HCT116 (cell line): Measurements from ENCODE around the gene PDIA2. TPM values are rescaled to one million over a fixed set of nuclear protein-coding genes. Genes with fewer than 3 reads are reported as not detected.

Experiments
- ATAC-seq: fragments of 200-7000 bp; cut with Tn5 transposase; 2 replicates; pipeline ENCODE4 v1.9.1; 2020; ENCODE audit warnings: mild to moderate bottlenecking, moderate library complexity
- BruUV-seq: library from RNA; stranded (reverse); fragments of 400-500 nt; replicated peaks from 2 replicates; lab custom pipeline; 2021; lab: Mats Ljungman, UMichigan
- CTCF ChIA-PET: fragments of 300-600 bp; sonication (Branson Sonifier 250); formaldehyde crosslinking; loops from one replicate; lab custom pipeline; 2021; ENCODE audit warnings: antibody characterized with exemption; lab: Charles Lee
- POLR2A ChIA-PET: fragments of 300-600, 350-600 bp; sonication (Branson Sonifier 250); formaldehyde crosslinking; loops from one replicate; lab custom pipeline; 2021; ENCODE audit warnings: antibody characterized with exemption; lab: Charles Lee
- RAD21 ChIA-PET, 2 experiments: fragments of 300-600 bp; sonication (Branson Sonifier 250); formaldehyde crosslinking; loops; one replicate each; lab custom pipeline; 2023; ENCODE audit warnings: low total read pairs in 2 of 2; ENCODE audit not compliant: uncharacterized antibody in 2 of 2, unreplicated experiment in 2 of 2, low non-redundant PET in 1 of 2; lab: Charles Lee
- DNase-seq: peaks from one replicate; pipeline ENCODE4 v3.0.0-alpha.2; 2010; ENCODE audit warnings: low read depth, low spot score
- H2AFZ ChIP-seq: fragments of 200-600 bp; shearing (Covaris generic), sonication (generic); 2 replicates; pipeline ENCODE4 v1.6.1; 2017; ENCODE audit warnings: low read depth, mixed run types, mixed read lengths, antibody characterized with exemption, low read length; ENCODE audit not compliant: poor library complexity, severe bottlenecking
- H3K27ac ChIP-seq: 2 replicates; pipeline ENCODE4 v1.5.1; 2012; ENCODE audit warnings: low read depth, low read length
- H3K27me3 ChIP-seq: fragments of 200-600 bp; sonication (generic); 2 replicates; pipeline ENCODE4 v1.6.1; 2016; ENCODE audit warnings: mixed run types, low read length, mixed read lengths; ENCODE audit not compliant: insufficient read depth
- H3K36me3 ChIP-seq, 2 experiments: fragments of 200-500 bp in 1 of 2; fragments of 200-600 bp in 1 of 2; sonication (Bioruptor generic) in 1 of 2; sonication (generic) in 1 of 2; 2 replicates each; pipeline versions ENCODE4 v1.5.1 to v1.6.1; 2014 to 2016; ENCODE audit warnings: low read length in 2 of 2, inconsistent platforms in 1 of 2, mixed read lengths in 1 of 2, mixed run types in 1 of 2; ENCODE audit not compliant: insufficient read depth in 2 of 2, control insufficient read depth in 1 of 2
- H3K4me1 ChIP-seq, 2 experiments: fragments of 200-600 bp in 1 of 2; sonication (generic) in 1 of 2; 2 replicates each; pipeline versions ENCODE4 v1.5.1 to v1.6.1; 2012 to 2017; ENCODE audit warnings: low read length in 2 of 2, inconsistent platforms in 1 of 2, mild to moderate bottlenecking in 1 of 2, mixed read lengths in 1 of 2, mixed run types in 1 of 2, moderate library complexity in 1 of 2; ENCODE audit not compliant: insufficient read depth in 2 of 2, control insufficient read depth in 1 of 2
- H3K4me2 ChIP-seq: fragments of 200-600 bp; sonication (generic); 2 replicates; pipeline ENCODE4 v1.6.1; 2017; ENCODE audit warnings: mixed run types, low read length, mixed read lengths
- H3K4me3 ChIP-seq, 2 experiments: fragments of 200-600 bp in 1 of 2; sonication (generic) in 1 of 2; replicated peaks in 1 of 2; 2 replicates each; pipeline ENCODE4 v1.5.1; 2011 to 2016; ENCODE audit warnings: low read length in 2 of 2, control low read depth in 1 of 2, low read depth in 1 of 2, mild to moderate bottlenecking in 1 of 2, mixed read lengths in 1 of 2, mixed run types in 1 of 2
- H3K79me2 ChIP-seq: fragments of 200-600 bp; sonication (generic); 2 replicates; pipeline ENCODE4 v1.6.1; 2017; ENCODE audit warnings: mild to moderate bottlenecking, mixed run types, low read length, moderate library complexity, mixed read lengths; ENCODE audit not compliant: insufficient read depth
- H3K9ac ChIP-seq: fragments of 200-600 bp; sonication (generic); 2 replicates; pipeline ENCODE4 v1.6.1; 2016; ENCODE audit warnings: low read length, mixed read lengths
- H3K9me2 ChIP-seq: fragments of 200-600 bp; sonication (generic), shearing (Covaris generic); 2 replicates; pipeline ENCODE4 v1.6.1; 2017; ENCODE audit warnings: mixed run types, mild to moderate bottlenecking, moderate library complexity; ENCODE audit not compliant: insufficient read depth
- H3K9me3 ChIP-seq, 2 experiments: fragments of 200-500 bp in 1 of 2; fragments of 200-600 bp in 1 of 2; sonication (Bioruptor generic) in 1 of 2; sonication (generic) in 1 of 2; 2 replicates each; pipeline ENCODE4 v1.6.1; 2014 to 2017; ENCODE audit warnings: low read length in 2 of 2, mixed read lengths in 2 of 2, inconsistent platforms in 1 of 2, low read depth in 1 of 2, mild to moderate bottlenecking in 1 of 2, mixed run types in 1 of 2, moderate library complexity in 1 of 2; ENCODE audit not compliant: control insufficient read depth in 1 of 2, insufficient read depth in 1 of 2
- H4K20me1 ChIP-seq: fragments of 200-600 bp; sonication (generic), shearing (Covaris generic); 2 replicates; pipeline ENCODE4 v1.6.1; 2017; ENCODE audit warnings: mixed run types, mild to moderate bottlenecking, moderate library complexity; ENCODE audit not compliant: insufficient read depth
- EZH2 ChIP-seq: fragments of 200-600 bp; sonication (generic); IDR thresholded peaks from 2 replicates; pipeline ENCODE4 v1.6.1; 2017; ENCODE audit warnings: antibody characterized with exemption, mixed run types
- EZH2phosphoT487 ChIP-seq: fragments of 200-600 bp; IDR thresholded peaks from 2 replicates; pipeline ENCODE4 v1.6.1; 2018; ENCODE audit warnings: antibody characterized with exemption, borderline replicate concordance
- RAD21 ChIP-seq: IDR thresholded peaks from 2 replicates; pipeline ENCODE4 v1.6.1; 2012; ENCODE audit warnings: low read depth, mild to moderate bottlenecking
- SIN3A ChIP-seq: IDR thresholded peaks from 2 replicates; pipeline ENCODE4 v1.6.1; 2012; ENCODE audit warnings: low read depth
- SRF ChIP-seq: IDR thresholded peaks from 2 replicates; pipeline ENCODE4 v1.6.1; 2012; ENCODE audit warnings: low read depth
- YY1 ChIP-seq: IDR thresholded peaks from 2 replicates; pipeline ENCODE4 v1.6.1; 2011; ENCODE audit warnings: low read length, low read depth, moderate library complexity, mild to moderate bottlenecking; ENCODE audit not compliant: insufficient replicate concordance; ENCODE audit errors: extremely low read depth
- ZNF274 ChIP-seq: fragments of 200-500 bp; sonication (Bioruptor generic); IDR thresholded peaks from 2 replicates; pipeline ENCODE4 v1.6.1; 2014; ENCODE audit warnings: mild to moderate bottlenecking, low read depth, low read length, inconsistent platforms
- intact Hi-C: fragments of 100-400 bp; cut with micrococcal nuclease; formaldehyde crosslinking; loops from 2 replicates; pipeline ENCODE4 v1.10.0; 2022
- total RNA-seq: library from RNA; stranded (reverse); gene quantifications from one replicate; pipeline ENCODE4 v1.2.1, GENCODE V29; 2021; ENCODE audit not compliant: unreplicated experiment
- TF ChIP-seq, protein P1 (sequence below): IDR thresholded peaks from 2 replicates; pipeline ENCODE4 v1.6.1; 2011; ENCODE audit warnings: mild to moderate bottlenecking, low read length, moderate library complexity; ENCODE audit not compliant: insufficient replicate concordance; ENCODE audit errors: extremely low read depth

PDIA2 gene
- total RNA-seq, 1 experiment from 2014 or later, result 0.93 TPM

DNA sequence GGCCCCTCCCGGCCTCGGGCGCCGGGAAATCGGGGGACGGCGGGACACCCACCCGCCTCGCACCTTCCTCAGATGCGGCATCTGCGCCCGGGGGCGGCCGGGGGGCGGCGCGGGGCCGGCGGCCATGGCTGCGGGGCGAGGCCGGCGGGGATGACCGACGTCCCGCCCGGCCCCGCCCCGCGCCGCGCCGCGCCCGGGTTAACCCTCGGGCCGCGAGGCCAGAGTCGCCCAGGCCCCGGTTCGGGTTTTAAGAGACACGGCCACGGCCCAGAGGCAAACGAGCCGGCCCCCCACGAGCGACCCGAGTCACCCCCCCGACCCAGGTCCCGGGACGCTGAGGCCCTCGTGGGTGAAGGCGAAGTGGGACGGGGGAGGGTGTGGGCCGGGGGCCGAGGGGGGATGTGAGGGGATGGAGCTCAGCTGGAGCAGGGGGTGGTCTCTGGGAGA lies 7.2 kb upstream of the PDIA2 start, which contains the start of gene RGS11 (continued):
- TF ChIP-seq YY1 (no peak), EZH2 (no peak)

DNA sequence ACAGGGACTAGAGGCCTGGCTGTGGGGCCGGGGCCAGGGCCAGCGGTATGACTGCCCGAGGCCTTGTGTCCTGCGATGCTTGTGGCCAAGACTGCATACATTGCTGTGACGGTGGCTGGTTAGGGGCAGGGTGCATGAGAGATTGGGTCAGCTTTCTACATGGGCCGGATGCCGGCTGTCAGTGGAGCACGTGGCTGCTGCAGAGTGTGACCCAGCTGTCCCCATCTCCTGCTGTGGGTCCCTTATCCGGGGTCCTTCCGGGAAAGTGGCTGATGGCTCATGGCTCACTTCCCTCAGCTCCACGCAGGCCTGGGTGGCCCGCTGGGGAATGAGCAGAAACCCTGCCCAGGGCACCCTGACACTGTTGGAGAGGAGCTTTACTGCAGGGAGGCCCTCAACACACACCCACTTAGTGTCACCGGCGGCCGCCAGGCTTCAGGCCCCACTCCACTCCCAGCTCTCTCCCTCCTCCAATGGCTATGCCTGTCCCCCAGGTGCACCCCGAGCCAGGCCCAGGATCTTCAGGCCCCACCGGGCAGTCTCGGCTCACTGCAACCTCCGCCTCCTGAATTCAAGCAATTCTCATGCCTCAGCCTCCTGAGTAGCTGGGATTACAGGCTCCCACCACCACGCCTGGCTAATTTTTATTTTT lies 6.4 kb upstream of the PDIA2 start:
- no peak overlapping the region for H3K4me2 ChIP-seq
- TF ChIP-seq SRF (no peak), ZNF274 (no peak), YY1 (no peak), EZH2phosphoT487 (no peak), RAD21 (no peak), SIN3A (no peak), EZH2 (no peak)
- TF ChIP-seq, protein P1, sequence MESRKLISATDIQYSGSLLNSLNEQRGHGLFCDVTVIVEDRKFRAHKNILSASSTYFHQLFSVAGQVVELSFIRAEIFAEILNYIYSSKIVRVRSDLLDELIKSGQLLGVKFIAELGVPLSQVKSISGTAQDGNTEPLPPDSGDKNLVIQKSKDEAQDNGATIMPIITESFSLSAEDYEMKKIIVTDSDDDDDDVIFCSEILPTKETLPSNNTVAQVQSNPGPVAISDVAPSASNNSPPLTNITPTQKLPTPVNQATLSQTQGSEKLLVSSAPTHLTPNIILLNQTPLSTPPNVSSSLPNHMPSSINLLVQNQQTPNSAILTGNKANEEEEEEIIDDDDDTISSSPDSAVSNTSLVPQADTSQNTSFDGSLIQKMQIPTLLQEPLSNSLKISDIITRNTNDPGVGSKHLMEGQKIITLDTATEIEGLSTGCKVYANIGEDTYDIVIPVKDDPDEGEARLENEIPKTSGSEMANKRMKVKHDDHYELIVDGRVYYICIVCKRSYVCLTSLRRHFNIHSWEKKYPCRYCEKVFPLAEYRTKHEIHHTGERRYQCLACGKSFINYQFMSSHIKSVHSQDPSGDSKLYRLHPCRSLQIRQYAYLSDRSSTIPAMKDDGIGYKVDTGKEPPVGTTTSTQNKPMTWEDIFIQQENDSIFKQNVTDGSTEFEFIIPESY, result no peak
- H2AFZ ChIP-seq, result no peak overlapping the region
- CTCF ChIA-PET, result no interaction called here
- no peaks in the 10 kb centered on the region for H3K4me1 ChIP-seq
- ATAC-seq, result no peak
- BruUV-seq, result no TSS peak
- H3K27ac ChIP-seq, result no peak overlapping the region
- DNase-seq, result no peak
- H3K9me2 ChIP-seq, result no peaks in the 10 kb centered on the region
- H3K9me3 ChIP-seq, result no peaks in the 10 kb centered on the region
- no peaks in the 10 kb centered on the region for H3K79me2 ChIP-seq
- H3K9ac ChIP-seq, result no peak overlapping the region
- no peaks in the 10 kb centered on the region for H3K27me3 ChIP-seq
- H4K20me1 ChIP-seq, result no peaks in the 10 kb centered on the region
- H3K4me3 ChIP-seq, result no peak overlapping the region
- RAD21 ChIA-PET, result no interaction called here
- no peaks in the 10 kb centered on the region for H3K36me3 ChIP-seq
- intact Hi-C loops, result no loop called here
- POLR2A ChIA-PET, result no interaction called here
